Ramos (cell line): ENCODE measurements around the gene STARD13.
"Not testable (repeated sequence)": the region's sequence is repeated elsewhere in the genome, so short reads cannot be mapped to it uniquely, and the experiment has no call there.

Source experiments
- in situ Hi-C: fragments of 300-500 bp; cut with MboI; formaldehyde crosslinking; loops from one replicate; pipeline ENCODE4 v1.14.3; 2022; ENCODE audit warnings: low sequenced_read_pairs; ENCODE audit not compliant: unreplicated experiment

The STARD13 gene

GRCh38 chr13:33185853-33186252 is 99.7 kb downstream of the STARD13 start:
- in situ Hi-C loops: no loop called here

- in situ Hi-C loops: no loop called here
Measured at GRCh38 chr13:33184530-33184929, 101.0 kb downstream of the STARD13 start.

- in situ Hi-C loops: no loop called here
Measured at GRCh38 chr13:33184112-33184490, 101.5 kb downstream of the STARD13 start.

- in situ Hi-C loops: no loop called here
Measured at GRCh38 chr13:33183431-33184111, 102.0 kb downstream of the STARD13 start.

GRCh38 chr13:33182729-33183128 is 102.8 kb downstream of the STARD13 start:
- in situ Hi-C loops: no loop called here

- in situ Hi-C loops: no loop called here
Measured at GRCh38 chr13:33181264-33181663, 104.3 kb downstream of the STARD13 start.

- in situ Hi-C loops: no loop called here
Measured at GRCh38 chr13:33180122-33180804, 105.3 kb downstream of the STARD13 start.

GRCh38 chr13:33179463-33179862 is 106.1 kb downstream of the STARD13 start:
- in situ Hi-C loops: no loop called here

GRCh38 chr13:33178209-33178840 is 107.2 kb downstream of the STARD13 start:
- in situ Hi-C loops: no loop called here

GRCh38 chr13:33177340-33178208 is 108.0 kb downstream of the STARD13 start:
- in situ Hi-C loops: not testable (repeated sequence)

GRCh38 chr13:33176526-33176925 is 109.0 kb downstream of the STARD13 start:
- in situ Hi-C loops: no loop called here

GRCh38 chr13:33175991-33176390 is 109.6 kb downstream of the STARD13 start:
- in situ Hi-C loops: no loop called here

- in situ Hi-C loops: no loop called here
Measured at GRCh38 chr13:33174931-33175330, 110.6 kb downstream of the STARD13 start.

- in situ Hi-C loops: no loop called here
Measured at GRCh38 chr13:33174491-33174890, 111.1 kb downstream of the STARD13 start.

- in situ Hi-C loops: no loop called here
Measured at GRCh38 chr13:33172911-33173310, 112.6 kb downstream of the STARD13 start.

- in situ Hi-C loops: no loop called here
Measured at GRCh38 chr13:33172400-33172799, 113.2 kb downstream of the STARD13 start.

- in situ Hi-C loops: no loop called here
Measured at GRCh38 chr13:33169273-33169980, 116.1 kb downstream of the STARD13 start.

GRCh38 chr13:33168321-33168960 is 117.1 kb downstream of the STARD13 start:
- in situ Hi-C loops: no loop called here

- in situ Hi-C loops: no loop called here
Measured at GRCh38 chr13:33167491-33167890, 118.1 kb downstream of the STARD13 start.
